ENCODE measurements around the gene B9D2. TPM values are rescaled to one million over a fixed set of nuclear protein-coding genes. Genes with fewer than 3 reads are reported as not detected.

The B9D2 gene
- polyA plus RNA-seq, 1 donor from 2014 or later: 15.9 TPM

- Histone ChIP-seq H3K27me3 (ENCODE audit: insufficient read depth, low read depth, low read length) (no peaks in the 10 kb centered on the region), H3K79me2 (replicated peaks; ENCODE audit: insufficient read depth, low read length) (no peaks in the 10 kb centered on the region), H3K9ac (ENCODE audit: low read length) (no peak overlapping the region), H3K9me2 (ENCODE audit: insufficient read depth, low read length) (no peaks in the 10 kb centered on the region), H3K36me3 (ENCODE audit: insufficient read depth, low read length) (peaks cover 6% of the 10 kb centered on the region), H3F3A (ENCODE audit: insufficient read depth, low read length, poor library complexity, severe bottlenecking) (no peaks in the 10 kb centered on the region), H3K9me3 (ENCODE audit: low read length) (no peaks in the 10 kb centered on the region), H4K20me1 (ENCODE audit: insufficient read depth) (no peaks in the 10 kb centered on the region), H3K4me3 (ENCODE audit: low read length) (no peak overlapping the region), H3K4me2 (ENCODE audit: low read length) (no peak overlapping the region), H3K27ac (ENCODE audit: low read length) (no peak overlapping the region), H2AFZ (ENCODE audit: low read depth, low read length) (no peak overlapping the region)
- TF ChIP-seq POLR2AphosphoS5 (IDR thresholded peaks at IDR 0.05): no peak
- TF ChIP-seq TAF1 (IDR thresholded peaks at IDR 0.05; ENCODE audit: low read depth): no peak
- no peak for TF ChIP-seq CTCF (IDR thresholded peaks at IDR 0.05; ENCODE audit: poor library complexity, severe bottlenecking)
- no peak for TF ChIP-seq REST (IDR thresholded peaks at IDR 0.05; ENCODE audit: borderline replicate concordance)
- TF ChIP-seq EP300 (conservative IDR thresholded peaks at IDR 0.05; ENCODE audit: poor library complexity, severe bottlenecking): no peak
- no peak for TF ChIP-seq MXI1 (conservative IDR thresholded peaks at IDR 0.05; ENCODE audit: poor library complexity, severe bottlenecking)
- no peak for TF ChIP-seq RAD21 (conservative IDR thresholded peaks at IDR 0.05)
- no peak for TF ChIP-seq EZH2 (IDR thresholded peaks at IDR 0.05; ENCODE audit: borderline replicate concordance, insufficient read depth, low read length, poor library complexity, severe bottlenecking)
- no peak for TF ChIP-seq SMC3 (conservative IDR thresholded peaks at IDR 0.05; ENCODE audit: poor library complexity)
Measured at GRCh38 chr19:41318696-41319499, 45.1 kb downstream of the B9D2 start.

- no peak overlapping the region for H2AFZ ChIP-seq (ENCODE audit: low read depth, low read length)
- no peak overlapping the region for H3K27ac ChIP-seq (ENCODE audit: low read length)
- no peak overlapping the region for H3K4me3 ChIP-seq (ENCODE audit: low read length)
- peaks cover 6% of the 10 kb centered on the region for H3K36me3 ChIP-seq (ENCODE audit: insufficient read depth, low read length)
- H3K4me2 ChIP-seq (ENCODE audit: low read length): no peak overlapping the region
- H3K9me3 ChIP-seq (ENCODE audit: low read length): no peaks in the 10 kb centered on the region
- H3K9me2 ChIP-seq (ENCODE audit: insufficient read depth, low read length): no peaks in the 10 kb centered on the region
- H3F3A ChIP-seq (ENCODE audit: insufficient read depth, low read length, poor library complexity, severe bottlenecking): no peaks in the 10 kb centered on the region
- no peak overlapping the region for H3K9ac ChIP-seq (ENCODE audit: low read length)
- no peaks in the 10 kb centered on the region for H3K27me3 ChIP-seq (ENCODE audit: insufficient read depth, low read depth, low read length)
- H4K20me1 ChIP-seq (ENCODE audit: insufficient read depth): no peaks in the 10 kb centered on the region
- TF ChIP-seq MXI1 (conservative IDR thresholded peaks at IDR 0.05; ENCODE audit: poor library complexity, severe bottlenecking) (no peak), RAD21 (conservative IDR thresholded peaks at IDR 0.05) (no peak), CTCF (IDR thresholded peaks at IDR 0.05; ENCODE audit: poor library complexity, severe bottlenecking) (no peak), EP300 (conservative IDR thresholded peaks at IDR 0.05; ENCODE audit: poor library complexity, severe bottlenecking) (no peak), REST (IDR thresholded peaks at IDR 0.05; ENCODE audit: borderline replicate concordance) (no peak), SMC3 (conservative IDR thresholded peaks at IDR 0.05; ENCODE audit: poor library complexity) (no peak), TAF1 (IDR thresholded peaks at IDR 0.05; ENCODE audit: low read depth) (no peak), EZH2 (IDR thresholded peaks at IDR 0.05; ENCODE audit: borderline replicate concordance, insufficient read depth, low read length, poor library complexity, severe bottlenecking) (no peak), POLR2AphosphoS5 (IDR thresholded peaks at IDR 0.05) (no peak)
- no peaks in the 10 kb centered on the region for H3K79me2 ChIP-seq (replicated peaks; ENCODE audit: insufficient read depth, low read length)
Measured at GRCh38 chr19:41316306-41316920, 47.5 kb downstream of the B9D2 start.
